Astrocyte (in vitro differentiated cells and primary cell): ENCODE results near the gene EED. TPM values are rescaled to one million over a fixed set of nuclear protein-coding genes. Genes with fewer than 3 reads are reported as not detected.
A peak's percentile ranks its signal among the peaks of the same experiment; 100 is the strongest.

Source experiments
- DNase-seq: peaks from one replicate; pipeline ENCODE4 v3.0.0-alpha.2; 2010; ENCODE audit warnings: low read depth
- FAIRE-seq: peaks from 2 replicates; lab custom pipeline; 2011; peaks lifted over from hg19 to GRCh38; lab: Jason Lieb, UNC
- H2AFZ ChIP-seq: 2 replicates; pipeline ENCODE4 v1.6.0; 2012; ENCODE audit warnings: low read depth, low read length, inconsistent platforms
- H3K27ac ChIP-seq: 2 replicates; pipeline ENCODE4 v1.5.1; 2011; ENCODE audit warnings: low read depth, low read length, inconsistent platforms
- H3K27me3 ChIP-seq: 2 replicates; pipeline ENCODE4 v1.6.0; 2011; ENCODE audit warnings: low read length, inconsistent platforms; ENCODE audit not compliant: insufficient read depth
- H3K36me3 ChIP-seq: 2 replicates; pipeline ENCODE4 v1.5.1; 2011; ENCODE audit warnings: low read length, inconsistent platforms; ENCODE audit not compliant: insufficient read depth
- H3K4me1 ChIP-seq: 2 replicates; pipeline ENCODE4 v1.5.1; 2011; ENCODE audit warnings: low read length, inconsistent platforms; ENCODE audit not compliant: insufficient read depth
- H3K4me2 ChIP-seq: 2 replicates; pipeline ENCODE4 v1.6.0; 2012; ENCODE audit warnings: low read length, inconsistent platforms
- H3K4me3 ChIP-seq: 2 replicates; pipeline ENCODE4 v1.5.1; 2011; ENCODE audit warnings: low read depth, mild to moderate bottlenecking, low read length, inconsistent platforms; ENCODE audit not compliant: insufficient read depth
- H3K79me2 ChIP-seq: 2 replicates; pipeline ENCODE4 v1.6.0; 2012; ENCODE audit warnings: mild to moderate bottlenecking, low read length, inconsistent platforms; ENCODE audit not compliant: insufficient read depth
- H3K9ac ChIP-seq: 2 replicates; pipeline ENCODE4 v1.6.0; 2012; ENCODE audit warnings: mild to moderate bottlenecking, low read length, inconsistent platforms
- H3K9me3 ChIP-seq: 2 replicates; pipeline ENCODE4 v1.5.1; 2012; ENCODE audit warnings: low read depth, mild to moderate bottlenecking, low read length, inconsistent platforms; ENCODE audit not compliant: insufficient read depth
- H4K20me1 ChIP-seq: 2 replicates; pipeline ENCODE4 v1.6.0; 2012; ENCODE audit warnings: low read length, inconsistent platforms; ENCODE audit not compliant: insufficient read depth
- H3K27ac Mint-ChIP-seq: one replicate; pipeline ENCODE4 v1.8.0; 2021; ENCODE audit warnings: mild to moderate bottlenecking, mixed read lengths; ENCODE audit not compliant: unreplicated experiment
- H3K27me3 Mint-ChIP-seq: one replicate; pipeline ENCODE4 v1.8.0; 2021; ENCODE audit warnings: low read depth, mixed read lengths; ENCODE audit not compliant: unreplicated experiment
- H3K36me3 Mint-ChIP-seq: one replicate; pipeline ENCODE4 v1.8.0; 2021; ENCODE audit warnings: low read depth, mixed read lengths; ENCODE audit not compliant: unreplicated experiment
- H3K4me1 Mint-ChIP-seq: one replicate; pipeline ENCODE4 v1.8.0; 2021; ENCODE audit warnings: low read depth, mixed read lengths; ENCODE audit not compliant: unreplicated experiment
- H3K4me3 Mint-ChIP-seq: one replicate; pipeline ENCODE4 v1.8.0; 2021; ENCODE audit warnings: mild to moderate bottlenecking, moderate library complexity, mixed read lengths; ENCODE audit not compliant: unreplicated experiment
- H3K9me3 Mint-ChIP-seq: one replicate; pipeline ENCODE4 v1.8.0; 2021; ENCODE audit warnings: mild to moderate bottlenecking, mixed read lengths; ENCODE audit not compliant: unreplicated experiment
- EZH2 ChIP-seq: IDR thresholded peaks from 2 replicates; pipeline ENCODE4 v1.6.1; 2012; ENCODE audit warnings: mild to moderate bottlenecking, low read length, inconsistent platforms; ENCODE audit not compliant: insufficient read depth
- total RNA-seq: library from RNA; stranded (reverse); gene quantifications from 2 replicates; pipeline ENCODE4 v1.2.1, GENCODE V29; 2021
- TF ChIP-seq, protein P1 (sequence below): IDR thresholded peaks from 2 replicates; pipeline ENCODE4 v1.5.1; 2011; ENCODE audit warnings: low read depth, mild to moderate bottlenecking, inconsistent platforms, low read length, moderate library complexity; ENCODE audit not compliant: insufficient read depth

Gene EED
- total RNA-seq, 1 donor from 2014 or later: 23.4 TPM

DNA sequence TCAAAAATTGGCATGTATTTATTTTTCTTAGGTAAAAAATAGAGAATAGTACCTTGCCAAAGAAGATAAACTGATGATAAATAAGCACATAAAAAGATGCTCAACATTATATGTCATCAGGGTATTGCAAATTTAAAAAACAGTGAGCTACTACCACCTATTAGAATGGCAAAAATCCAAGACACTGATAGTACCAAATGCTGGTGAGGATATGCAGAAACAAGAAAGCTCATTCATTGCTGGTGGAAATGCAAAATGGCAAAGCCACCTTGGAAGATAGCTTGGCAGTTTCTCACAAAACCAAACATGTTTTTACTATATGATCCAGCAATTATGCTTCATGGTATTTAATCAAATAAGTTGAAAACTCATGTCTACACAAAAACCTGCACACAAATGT, 46.4 kb upstream of the EED start:
- H3K27ac Mint-ChIP-seq: no peak overlapping the region
- Histone ChIP-seq H3K79me2 (no peaks in the 10 kb centered on the region), H3K4me3 (no peak overlapping the region), H3K27me3 (no peaks in the 10 kb centered on the region), H2AFZ (no peak overlapping the region), H3K9me3 (no peaks in the 10 kb centered on the region), H3K4me2 (no peak overlapping the region), H3K9ac (no peak overlapping the region), H4K20me1 (no peaks in the 10 kb centered on the region), H3K36me3 (no peaks in the 10 kb centered on the region), H3K4me1 (no peaks in the 10 kb centered on the region), H3K27ac (no peak overlapping the region)
- no peak overlapping the region for H3K4me3 Mint-ChIP-seq
- no peaks in the 10 kb centered on the region for H3K27me3 Mint-ChIP-seq
- no peaks in the 10 kb centered on the region for H3K36me3 Mint-ChIP-seq
- H3K4me1 Mint-ChIP-seq: peaks cover 5% of the 10 kb centered on the region
- no peak for TF ChIP-seq EZH2
- TF ChIP-seq, protein P1, sequence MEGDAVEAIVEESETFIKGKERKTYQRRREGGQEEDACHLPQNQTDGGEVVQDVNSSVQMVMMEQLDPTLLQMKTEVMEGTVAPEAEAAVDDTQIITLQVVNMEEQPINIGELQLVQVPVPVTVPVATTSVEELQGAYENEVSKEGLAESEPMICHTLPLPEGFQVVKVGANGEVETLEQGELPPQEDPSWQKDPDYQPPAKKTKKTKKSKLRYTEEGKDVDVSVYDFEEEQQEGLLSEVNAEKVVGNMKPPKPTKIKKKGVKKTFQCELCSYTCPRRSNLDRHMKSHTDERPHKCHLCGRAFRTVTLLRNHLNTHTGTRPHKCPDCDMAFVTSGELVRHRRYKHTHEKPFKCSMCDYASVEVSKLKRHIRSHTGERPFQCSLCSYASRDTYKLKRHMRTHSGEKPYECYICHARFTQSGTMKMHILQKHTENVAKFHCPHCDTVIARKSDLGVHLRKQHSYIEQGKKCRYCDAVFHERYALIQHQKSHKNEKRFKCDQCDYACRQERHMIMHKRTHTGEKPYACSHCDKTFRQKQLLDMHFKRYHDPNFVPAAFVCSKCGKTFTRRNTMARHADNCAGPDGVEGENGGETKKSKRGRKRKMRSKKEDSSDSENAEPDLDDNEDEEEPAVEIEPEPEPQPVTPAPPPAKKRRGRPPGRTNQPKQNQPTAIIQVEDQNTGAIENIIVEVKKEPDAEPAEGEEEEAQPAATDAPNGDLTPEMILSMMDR: no peak
- no peaks in the 10 kb centered on the region for H3K9me3 Mint-ChIP-seq
- FAIRE-seq: no peak
- no peak for DNase-seq

DNA sequence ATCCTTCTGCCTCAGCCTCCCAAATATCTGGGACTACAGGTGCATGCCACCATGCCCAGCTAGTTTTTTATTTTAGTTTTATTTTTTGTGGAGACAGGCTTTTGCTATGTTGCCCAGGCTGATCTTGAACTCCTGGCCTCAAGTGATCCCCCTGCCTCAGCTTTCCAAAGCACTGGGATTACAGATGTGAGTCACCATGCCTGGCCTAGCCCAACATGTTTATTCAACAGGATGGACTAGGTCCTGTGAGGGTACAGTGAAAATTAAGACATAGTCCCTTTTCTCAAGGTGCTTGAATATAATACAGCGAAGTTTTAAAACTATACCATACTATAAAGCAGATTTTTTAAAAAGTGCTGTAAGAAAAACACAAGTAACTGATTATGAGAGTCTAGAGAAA, 45.2 kb upstream of the EED start:
- H3K4me1 ChIP-seq: no peaks in the 10 kb centered on the region
- H3K4me3 ChIP-seq: no peak overlapping the region
- Mint-ChIP-seq H3K27ac (peak overlapping the region; percentile 42), H3K9me3 (peaks cover 2% of the 10 kb centered on the region), H3K4me3 (no peak overlapping the region), H3K27me3 (peaks cover 1% of the 10 kb centered on the region), H3K36me3 (peaks cover 2% of the 10 kb centered on the region), H3K4me1 (peaks cover 5% of the 10 kb centered on the region)
- no peak for FAIRE-seq
- H3K9me3 ChIP-seq: no peaks in the 10 kb centered on the region
- no peak overlapping the region for H3K27ac ChIP-seq
- no peak overlapping the region for H3K4me2 ChIP-seq
- no peak overlapping the region for H2AFZ ChIP-seq
- no peaks in the 10 kb centered on the region for H3K36me3 ChIP-seq
- no peak overlapping the region for H3K9ac ChIP-seq
- no peaks in the 10 kb centered on the region for H4K20me1 ChIP-seq
- H3K79me2 ChIP-seq: no peaks in the 10 kb centered on the region
- DNase-seq: no peak
- no peaks in the 10 kb centered on the region for H3K27me3 ChIP-seq
- no peak for TF ChIP-seq EZH2
- TF ChIP-seq, protein P1: no peak

DNA sequence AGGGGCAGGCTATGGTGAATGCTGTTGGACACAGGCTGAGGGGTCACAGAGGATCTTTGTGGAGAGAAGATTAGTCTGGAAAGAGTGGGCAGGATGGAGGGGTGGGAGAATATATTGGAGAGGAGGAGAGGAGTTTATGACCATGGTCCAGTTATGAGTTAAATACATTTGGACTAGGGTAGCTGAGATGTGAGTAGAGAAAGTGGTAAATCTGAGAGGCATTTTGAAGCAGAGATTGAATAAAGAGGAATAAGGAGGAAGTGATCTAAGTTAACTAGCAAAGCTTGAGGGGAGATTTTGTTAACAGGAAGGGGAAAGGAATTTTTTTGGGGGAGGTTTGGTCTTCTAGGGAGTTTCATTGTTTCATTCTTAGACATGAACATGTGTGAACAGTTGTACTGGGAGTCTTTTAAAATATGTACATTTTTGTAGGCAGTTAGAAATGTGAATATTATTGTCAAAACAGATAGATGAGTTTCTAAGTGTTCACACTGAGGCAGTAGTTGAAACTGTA, 43.1 kb upstream of the EED start:
- H3K36me3 ChIP-seq: no peaks in the 10 kb centered on the region
- no peak overlapping the region for H3K27ac Mint-ChIP-seq
- H3K4me1 Mint-ChIP-seq: no peaks in the 10 kb centered on the region
- H4K20me1 ChIP-seq: no peaks in the 10 kb centered on the region
- TF ChIP-seq, protein P1: no peak
- TF ChIP-seq EZH2: no peak
- H3K27me3 ChIP-seq: no peaks in the 10 kb centered on the region
- FAIRE-seq: no peak
- H3K27ac ChIP-seq: no peak overlapping the region
- H3K9ac ChIP-seq: no peak overlapping the region
- H3K36me3 Mint-ChIP-seq: peaks cover 3% of the 10 kb centered on the region
- H3K9me3 ChIP-seq: no peaks in the 10 kb centered on the region
- H3K27me3 Mint-ChIP-seq: peaks cover 2% of the 10 kb centered on the region
- no peak for DNase-seq
- H2AFZ ChIP-seq: peak overlapping the region; percentile 14
- no peak overlapping the region for H3K4me2 ChIP-seq
- no peaks in the 10 kb centered on the region for H3K4me1 ChIP-seq
- H3K79me2 ChIP-seq: no peaks in the 10 kb centered on the region
- H3K4me3 Mint-ChIP-seq: no peak overlapping the region
- H3K9me3 Mint-ChIP-seq: peaks cover 3% of the 10 kb centered on the region
- no peak overlapping the region for H3K4me3 ChIP-seq
